Occipital lobe (tissue), 2 donors: Measurements from ENCODE around the gene NEDD8. TPM values are rescaled to one million over a fixed set of nuclear protein-coding genes. Genes with fewer than 3 reads are reported as not detected.

Source experiments
- DNase-seq: peaks from one replicate; lab custom pipeline; 2025; lab: John Stamatoyannopoulos, UW
- total RNA-seq: library from RNA; depleted of rRNA; stranded (reverse); fragments of >200 nt; gene quantifications from one replicate; pipeline ENCODE4 v1.2.3, GENCODE V29; 2014

The NEDD8 gene
- total RNA-seq, result 51.3 TPM

DNA sequence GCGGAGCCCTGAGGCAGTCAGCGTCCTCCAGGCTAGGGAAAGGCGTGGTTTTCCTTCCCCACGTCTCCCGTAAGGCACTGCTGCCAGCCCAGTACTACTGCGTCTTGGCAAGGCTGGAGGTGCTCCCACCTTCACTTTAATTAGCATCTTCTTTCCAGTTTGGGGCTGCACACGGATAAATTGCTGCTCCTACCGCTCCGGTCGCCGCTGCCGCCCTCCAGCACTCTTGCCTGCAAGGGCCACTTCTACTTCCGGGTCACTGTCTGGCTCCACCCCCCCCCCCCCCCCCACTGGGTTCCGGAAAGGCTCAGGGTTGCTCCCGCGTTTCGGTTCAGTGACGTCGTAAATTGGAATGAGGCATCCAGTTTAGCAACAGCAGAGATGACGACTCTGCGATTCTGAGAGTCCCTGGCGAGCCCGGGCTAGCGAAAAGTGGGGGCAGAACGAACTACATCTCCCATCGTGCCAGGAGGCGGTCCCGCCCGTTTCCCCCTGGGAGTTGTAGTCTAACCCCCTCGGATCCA, at the start of gene NEDD8:
TSS of gene NEDD8 (minus strand) at position 247 of the 524 bp plus-strand sequence. CDS start at position 147, 100 bp downstream.
- DNase-seq, result peak; percentile 97

DNA sequence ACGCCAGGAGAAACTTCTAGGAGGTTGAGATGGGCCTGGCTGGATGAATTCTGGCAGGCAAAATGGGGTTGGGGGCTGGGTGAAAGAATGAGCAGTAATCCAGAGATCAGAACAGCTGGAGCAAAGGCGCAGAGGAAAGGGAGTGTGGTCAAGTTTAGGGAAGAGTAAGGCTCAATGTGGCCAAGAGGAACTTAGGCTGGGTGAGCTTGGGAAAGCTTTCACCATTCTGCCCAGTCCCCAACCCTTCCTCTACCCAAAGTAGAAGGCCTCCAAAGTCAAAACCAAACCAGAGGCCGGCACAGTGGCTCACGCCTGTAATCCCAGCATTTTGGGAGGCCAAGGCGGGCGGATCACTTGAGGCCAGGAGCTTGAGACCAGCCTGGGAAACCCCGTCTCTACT, 49.5 kb upstream of the NEDD8 start:
- no peak for DNase-seq

DNA sequence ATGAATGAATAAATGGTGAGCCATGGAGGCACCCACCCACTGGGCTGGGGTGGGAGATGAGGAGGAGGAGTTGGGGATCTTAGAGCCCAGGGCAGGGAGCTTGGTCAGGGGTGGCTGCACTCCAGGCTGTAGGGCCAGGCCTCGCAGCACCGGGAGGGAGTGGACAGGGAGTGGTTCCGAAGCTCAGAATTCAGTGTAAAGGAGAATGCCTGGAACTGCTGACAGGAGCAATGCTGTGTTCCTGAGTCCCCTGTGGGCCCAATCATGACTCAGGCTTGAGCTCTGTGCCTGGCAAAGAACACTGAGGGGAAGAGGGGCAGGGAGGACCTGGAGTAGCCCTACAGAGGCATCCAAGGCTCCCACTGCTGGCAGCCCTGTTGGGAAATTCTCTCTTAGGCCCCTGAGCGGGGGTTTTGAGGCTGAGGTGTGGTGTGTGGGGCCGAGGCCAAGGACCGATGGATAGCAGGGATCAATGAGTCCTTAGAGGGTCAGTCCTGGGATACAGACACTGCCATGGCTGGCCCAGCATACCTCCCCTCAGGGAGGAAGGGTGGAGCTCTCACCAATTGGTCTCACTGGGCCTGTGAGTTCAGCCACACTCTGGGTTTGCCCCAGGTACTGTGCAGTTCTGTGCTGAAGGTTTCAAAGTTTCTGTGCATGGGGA, 48.8 kb upstream of the NEDD8 start:
- no peak for DNase-seq

DNA sequence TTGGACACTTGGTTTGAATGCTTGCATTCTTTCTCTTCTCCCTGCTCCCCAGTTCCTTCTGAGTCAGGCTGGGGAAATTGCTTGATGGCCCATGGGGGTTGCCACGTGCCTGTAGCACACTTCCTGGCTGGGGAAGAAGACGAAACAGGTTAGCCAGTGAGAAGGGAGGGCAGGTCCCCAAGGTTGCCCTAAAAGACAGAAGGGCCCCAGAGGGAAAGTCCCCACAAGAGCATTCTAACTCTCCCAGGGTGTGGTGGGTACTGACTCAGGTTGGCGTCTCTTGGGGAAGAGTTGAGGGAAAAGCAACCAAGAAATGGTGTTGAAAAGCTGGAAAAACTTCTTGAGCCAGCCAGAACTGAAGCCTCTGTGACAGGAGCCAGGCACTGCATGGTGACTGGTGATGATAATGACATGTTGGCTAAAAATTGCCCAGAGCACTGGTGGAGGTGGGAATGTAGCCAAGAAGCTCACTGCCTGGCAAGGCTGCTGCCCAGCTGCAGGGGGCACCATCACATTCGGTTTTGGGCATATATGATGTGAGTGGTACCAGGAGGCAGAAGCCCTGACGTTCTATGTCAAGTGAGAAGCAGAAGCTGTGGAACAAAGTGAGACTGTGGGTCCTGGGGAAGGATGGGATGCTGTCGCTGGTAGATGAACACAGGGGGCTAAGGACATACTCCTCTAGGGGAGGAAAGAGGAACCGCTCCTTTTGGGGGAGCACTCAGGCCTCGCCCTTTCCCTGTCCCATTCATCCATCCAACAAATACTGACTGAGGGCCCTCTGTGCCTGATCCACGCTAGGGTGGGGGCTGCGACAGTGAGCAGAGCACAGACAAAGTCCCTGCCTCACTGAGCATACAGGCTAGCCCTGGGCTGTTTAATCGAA, 47.4 kb upstream of the NEDD8 start:
- DNase-seq, result peak; percentile 10

DNA sequence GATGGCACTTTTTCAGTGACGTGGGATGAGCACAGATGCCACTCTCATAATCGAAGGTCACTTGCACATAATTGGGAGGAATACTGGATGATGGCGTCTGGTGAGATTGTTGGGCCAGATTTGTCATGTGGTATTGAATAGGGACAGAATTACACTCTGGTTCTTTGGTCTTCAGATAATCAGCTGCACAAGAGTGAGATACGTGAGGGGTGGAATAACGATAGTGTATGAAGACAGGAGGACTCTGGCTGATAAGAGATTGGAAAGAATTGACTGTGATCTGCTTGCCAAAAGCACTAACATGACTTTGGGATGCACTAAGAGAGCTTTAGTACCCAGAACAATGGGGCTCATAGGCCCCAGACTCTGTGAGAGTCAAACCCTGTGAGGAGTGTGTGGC, 46.3 kb upstream of the NEDD8 start:
- no peak for DNase-seq

DNA sequence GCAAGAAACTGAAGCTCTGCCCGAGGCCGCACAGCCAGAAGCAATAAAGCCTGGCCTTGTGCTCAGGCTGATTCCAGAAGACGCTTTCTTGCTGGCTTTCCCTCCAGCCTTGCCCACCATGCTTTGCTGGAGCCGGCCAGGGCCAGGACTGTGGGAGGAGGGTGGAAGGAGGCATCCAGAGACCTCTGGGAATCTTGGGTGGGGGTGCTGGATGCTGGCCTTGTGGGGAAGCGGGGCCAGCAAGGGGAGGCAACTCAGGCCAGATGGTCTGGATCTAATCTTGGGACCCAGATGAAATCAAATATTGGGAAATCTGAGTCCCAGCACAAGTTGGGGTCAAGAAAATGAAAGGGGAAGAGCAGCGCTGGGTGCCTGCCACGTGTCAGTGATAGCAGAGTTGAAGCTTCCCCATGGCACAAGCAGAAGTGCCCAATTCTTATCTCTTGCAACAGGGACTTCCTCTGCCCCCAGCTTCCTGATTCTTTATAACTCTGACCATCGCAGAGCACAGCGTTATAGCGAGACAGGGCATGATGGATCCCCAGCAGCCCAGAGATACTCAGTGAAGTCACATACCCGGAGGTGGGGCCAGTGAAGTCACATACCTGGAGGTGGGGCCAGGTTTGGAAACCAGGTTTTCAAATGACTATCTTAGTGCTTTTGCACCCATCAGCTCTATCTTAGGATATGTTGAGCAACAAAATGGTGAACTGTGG, 45.6 kb upstream of the NEDD8 start:
- DNase-seq, result no peak

DNA sequence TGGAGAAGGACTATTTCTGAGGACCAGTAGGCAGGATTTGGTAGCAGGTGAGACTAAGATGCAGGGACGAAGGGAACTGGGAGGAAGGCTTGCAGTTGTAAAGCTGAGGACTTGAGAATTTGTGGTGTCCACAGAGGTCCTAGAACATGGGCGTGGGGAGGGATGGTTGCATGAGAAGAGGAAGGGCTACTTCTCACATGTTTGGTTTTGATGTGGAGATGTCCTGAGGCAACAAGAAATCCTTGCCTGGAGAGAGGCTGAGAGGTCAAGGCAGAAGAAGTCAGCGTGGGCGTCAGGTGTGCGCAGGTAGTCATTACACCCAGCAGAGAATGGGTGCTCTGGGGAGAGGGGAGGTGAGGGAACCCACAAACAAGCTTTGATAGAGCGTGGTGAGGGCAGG, 44.9 kb upstream of the NEDD8 start:
- DNase-seq, result no peak

DNA sequence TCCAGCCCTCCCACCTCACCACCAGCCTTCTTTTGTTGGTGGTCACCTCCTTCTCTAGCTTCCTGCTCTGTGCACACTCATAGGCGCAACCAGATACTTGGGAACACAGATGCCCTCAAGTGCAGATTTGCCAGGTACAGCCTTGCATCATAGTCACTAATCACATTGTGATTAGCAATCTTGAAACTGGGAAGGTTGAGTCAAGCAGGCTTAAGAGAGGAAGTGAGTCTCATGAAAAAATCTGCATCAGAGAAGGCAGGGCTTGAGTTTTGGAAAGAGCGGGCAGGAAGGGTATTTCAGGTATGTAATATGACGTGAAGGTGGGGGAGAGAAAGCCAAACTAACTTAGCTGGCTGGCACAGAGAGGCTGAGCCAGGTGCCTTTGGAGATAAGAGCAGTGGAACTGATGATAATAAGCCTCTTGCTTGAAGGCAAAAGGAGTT, 42.0 kb upstream of the NEDD8 start:
- DNase-seq, result no peak

DNA sequence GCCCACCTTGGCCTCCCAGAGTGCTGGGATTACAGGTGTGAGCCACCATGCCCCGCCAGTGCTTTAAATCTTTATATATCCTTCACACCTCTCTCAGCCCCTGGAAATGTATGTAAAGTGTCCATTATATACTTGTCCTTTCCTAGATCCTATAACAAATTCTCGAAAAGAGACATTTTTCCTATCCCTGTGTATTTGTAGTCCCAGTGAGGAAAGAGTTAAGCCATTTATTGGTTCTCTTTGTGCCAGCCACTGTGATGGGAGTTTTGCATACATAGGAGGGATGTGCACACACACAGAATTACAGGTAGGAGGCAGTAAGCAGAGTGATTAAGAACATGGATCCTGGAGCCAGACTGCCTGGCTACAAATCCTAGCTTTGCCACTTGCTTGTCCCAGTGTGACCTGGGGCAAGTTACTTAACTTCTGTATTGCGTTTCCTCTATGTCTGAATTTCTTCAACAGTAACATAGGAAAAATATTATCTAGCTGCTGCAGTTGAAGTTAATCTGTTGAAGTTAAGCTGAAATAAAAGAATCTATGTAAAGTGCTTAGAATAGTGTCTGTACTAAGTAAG, 41.3 kb upstream of the NEDD8 start:
- no peak for DNase-seq

DNA sequence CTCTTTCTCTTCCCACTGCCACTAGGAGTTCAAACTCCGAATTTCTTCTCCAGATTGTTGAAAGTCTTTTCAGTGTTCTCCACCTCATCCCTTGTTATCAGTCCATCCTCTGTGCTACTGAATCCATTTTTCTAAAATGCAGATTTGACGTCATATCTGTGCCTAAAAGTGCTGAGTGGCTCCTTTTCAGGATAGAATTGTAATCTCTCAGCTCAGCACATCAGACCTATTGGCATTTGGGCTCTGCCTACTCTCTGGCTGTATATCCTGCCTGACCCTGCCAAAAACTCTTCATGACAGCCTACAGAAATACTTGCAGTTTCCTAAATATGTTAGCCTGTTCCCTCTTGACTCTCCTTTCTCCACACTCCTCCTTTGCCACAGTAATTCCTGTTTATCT, 40.3 kb upstream of the NEDD8 start:
- DNase-seq, result no peak

DNA sequence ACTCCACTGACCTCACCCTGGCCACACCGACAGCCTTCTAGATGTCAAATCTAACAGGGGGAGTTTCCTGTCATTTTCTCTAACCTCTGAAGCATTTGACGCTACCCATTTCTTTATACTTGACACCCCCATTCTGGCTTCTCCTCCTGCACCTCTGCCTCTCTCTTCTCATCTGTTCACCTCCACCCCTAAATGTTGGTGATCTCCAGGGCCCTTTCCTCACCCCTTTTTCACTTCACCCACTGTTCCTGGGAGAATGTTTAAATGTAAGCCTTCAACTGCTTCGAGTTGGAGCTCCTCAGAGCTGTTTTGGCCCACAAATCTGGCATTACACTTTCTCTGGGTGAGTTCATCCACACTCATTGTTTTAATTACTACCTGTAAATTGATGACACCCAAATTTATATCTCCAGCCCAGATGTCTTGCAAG, 39.7 kb upstream of the NEDD8 start:
- DNase-seq, result no peak

DNA sequence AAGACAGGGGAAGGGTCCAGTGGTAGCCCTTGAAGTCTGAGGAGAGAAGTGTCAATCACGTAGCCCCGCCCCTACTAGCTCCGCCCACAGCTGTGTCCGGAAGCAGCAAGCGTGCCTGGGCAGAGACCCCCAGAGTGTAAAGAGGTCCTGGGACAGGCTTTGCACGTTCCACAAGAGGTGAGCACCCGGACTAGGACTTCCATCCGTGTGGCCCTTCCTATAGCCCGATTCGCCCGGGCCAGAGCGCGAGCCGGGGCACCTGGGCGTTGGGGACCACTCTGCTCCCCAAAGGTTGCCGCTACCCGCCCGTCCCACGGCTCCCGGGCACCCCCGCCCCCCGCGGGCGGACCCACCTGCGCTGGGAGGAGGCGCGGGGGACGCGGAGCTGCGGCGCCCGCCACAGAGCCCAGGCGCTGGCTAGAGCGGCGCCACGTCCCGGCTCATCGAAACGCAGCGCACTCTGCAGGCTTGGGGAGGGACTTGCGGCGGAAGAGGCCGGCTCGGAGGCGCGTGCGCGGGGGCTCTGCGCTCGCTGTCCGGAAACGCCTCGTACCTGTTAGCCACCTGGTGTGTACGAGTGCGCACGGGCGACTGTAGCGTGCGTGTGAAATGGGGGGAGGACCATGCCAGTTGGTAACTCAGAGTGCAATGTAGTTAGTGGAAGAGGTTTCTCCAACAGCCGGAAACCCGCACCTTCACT, 39.1 kb upstream of the NEDD8 start, which contains the start of gene RABGGTA:
TSS of gene RABGGTA (minus strand) at position 464 of the 700 bp plus-strand sequence. CDS start 482 bp downstream, outside the sequence.
- peak; percentile 76 for DNase-seq

DNA sequence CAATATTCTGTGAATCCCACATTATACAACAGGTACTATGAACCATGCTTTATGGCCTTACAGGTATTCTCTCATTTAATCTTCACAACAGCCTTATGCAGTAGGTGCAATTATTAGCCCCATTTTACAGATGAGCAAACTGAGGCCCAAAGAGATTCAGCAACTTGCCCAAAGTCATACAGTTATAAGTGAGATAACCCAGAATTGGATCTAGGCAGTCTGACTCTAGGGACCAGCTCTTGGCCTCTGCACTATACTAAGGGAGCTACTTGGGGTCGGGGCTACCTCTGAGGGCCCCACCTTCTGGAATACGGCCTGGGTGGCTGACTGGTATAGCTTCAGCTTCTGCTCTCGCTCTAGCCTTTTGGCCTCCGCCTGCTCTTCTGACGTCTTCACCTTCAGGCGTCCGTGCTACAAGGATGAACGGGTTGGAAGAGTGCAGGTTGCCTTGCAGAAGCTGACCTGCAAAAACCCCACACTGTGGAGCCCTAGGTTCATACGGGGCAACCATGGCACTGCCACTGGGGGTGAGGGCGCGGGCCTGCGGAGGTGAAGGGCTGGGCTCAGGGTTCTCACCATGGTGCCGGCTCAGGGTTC, 38.5 kb upstream of the NEDD8 start:
- no peak for DNase-seq

DNA sequence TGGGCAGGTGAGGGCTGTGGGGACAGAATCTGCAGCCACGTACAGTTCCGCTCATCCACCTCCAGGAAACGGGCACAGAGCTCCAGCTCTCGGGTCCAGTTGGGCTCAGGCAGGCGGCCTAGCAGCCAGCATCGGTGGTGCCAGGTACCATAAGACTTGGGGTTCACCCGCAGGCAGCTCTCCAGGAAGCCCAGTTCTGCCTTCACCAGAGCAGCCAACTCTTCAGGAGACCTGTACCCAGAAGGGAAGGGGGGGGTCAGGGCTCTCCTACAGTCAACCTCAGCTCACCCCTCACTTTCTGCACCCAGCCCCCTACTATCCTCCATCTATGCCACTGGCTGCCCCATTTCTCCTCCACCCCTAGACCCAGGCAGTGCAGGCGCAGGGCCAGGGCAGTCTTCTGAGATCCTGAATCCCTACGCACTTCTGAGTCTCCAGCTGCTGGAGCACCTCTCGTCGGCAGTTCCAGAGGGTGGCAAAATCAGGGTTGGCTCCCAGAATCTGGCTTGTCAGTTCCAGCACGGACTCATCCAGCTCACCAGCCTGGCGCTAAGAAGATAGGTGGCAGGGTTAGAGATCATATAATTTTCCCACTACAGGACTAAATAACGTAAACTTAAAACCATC, 37.9 kb upstream of the NEDD8 start:
- no peak for DNase-seq

DNA sequence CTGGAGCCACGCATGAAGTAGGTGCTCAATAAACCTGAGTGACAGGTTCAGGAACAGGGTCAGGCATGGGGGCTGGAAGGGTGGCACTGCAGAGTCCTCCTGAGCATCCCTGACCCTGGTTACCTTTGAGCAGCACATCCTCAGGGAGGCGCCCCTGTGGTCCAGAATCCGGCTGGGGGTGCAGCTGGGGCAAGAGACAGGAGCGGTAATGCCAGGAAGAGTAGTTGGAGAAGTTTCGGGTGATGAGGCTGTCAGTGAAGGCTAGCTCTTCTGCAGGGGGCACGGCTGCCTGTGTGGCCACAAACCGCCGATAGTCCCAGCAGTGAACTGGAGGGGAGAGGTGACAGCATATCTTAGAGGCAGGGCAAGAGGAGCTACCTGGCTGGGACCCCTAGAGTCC, 37.2 kb upstream of the NEDD8 start:
- no peak for DNase-seq

DNA sequence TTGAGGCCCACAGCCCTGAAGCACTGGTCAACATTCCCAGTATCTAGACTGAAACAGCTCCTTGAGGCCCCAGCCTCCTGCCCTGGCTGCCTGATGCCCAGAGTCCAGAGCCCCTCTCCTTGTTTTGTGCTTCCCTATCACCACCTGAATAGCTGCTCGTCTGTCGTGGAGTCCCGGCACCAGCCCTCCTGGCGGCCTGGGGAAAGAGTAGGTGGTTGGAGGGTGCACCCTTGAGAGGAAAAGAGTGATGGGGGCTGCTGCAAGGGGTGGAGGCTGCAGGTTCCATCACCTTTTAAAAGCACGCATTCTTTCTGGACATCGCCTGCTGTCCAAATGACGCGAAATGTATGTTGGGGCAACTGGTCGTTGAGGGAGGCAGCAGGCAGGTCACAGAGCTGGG, 36.1 kb upstream of the NEDD8 start:
- DNase-seq, result no peak

DNA sequence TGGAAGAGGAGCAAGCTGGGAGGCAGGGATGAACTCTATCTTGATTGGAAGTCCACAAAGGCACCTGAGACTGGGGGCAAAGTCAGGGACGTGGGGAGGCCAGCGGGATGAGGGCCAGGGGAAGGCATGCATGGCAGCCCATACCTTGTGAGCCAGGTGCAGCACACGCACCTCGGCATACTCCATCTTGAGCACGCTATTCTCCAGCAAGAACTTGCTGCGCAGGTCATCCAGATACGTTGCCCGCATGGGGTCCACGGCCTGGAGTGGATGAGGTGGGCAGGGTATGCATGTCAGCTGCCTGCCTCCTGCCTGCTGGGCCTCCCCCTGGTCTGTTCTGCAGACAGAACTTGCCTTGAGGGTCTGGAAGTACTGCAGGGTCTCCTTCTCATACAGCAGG, 35.3 kb upstream of the NEDD8 start:
- DNase-seq, result no peak

DNA sequence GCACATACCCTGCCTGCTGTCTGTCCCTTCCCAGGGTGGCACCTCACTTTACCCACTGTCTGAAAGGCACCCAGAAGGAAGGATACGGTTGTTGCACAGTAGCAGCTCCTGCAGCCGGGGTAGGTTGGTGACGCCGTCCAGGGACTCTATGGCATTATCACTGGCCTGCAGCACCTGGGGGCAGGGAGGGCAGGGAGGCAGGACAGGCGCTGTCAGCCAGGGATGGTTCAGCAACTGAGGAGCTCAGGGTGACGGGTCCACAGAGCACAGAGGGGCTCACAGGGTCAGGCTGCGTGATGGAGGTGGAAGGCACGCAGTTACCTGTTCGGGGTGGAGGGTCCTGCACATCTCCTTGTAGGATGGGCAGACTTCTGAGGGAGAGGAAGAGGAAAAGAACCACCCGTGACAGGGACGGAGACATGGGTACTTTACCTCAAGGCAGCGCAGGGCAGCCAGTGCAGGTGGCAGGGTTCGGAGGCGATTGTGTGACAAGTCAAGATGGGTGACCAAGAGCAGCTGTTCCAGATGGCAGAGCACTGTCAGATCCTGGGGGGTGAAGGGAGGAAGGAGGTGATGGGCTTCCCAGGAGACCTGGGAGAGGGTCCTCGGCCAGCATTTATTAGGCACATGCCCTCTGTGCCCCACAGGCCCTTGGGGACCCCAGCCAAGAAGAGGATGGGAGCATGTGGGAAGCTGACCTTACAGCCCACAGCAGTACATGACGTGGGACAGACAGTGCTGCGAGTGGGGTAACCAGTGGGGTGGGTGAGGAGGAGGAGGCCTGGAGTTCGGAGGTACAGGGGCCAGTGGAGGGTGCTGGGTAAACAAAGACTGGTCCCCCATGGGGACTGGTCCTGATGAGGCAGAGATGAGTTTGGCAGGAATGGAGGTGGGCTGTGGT, 34.4 kb upstream of the NEDD8 start:
- DNase-seq, result no peak

DNA sequence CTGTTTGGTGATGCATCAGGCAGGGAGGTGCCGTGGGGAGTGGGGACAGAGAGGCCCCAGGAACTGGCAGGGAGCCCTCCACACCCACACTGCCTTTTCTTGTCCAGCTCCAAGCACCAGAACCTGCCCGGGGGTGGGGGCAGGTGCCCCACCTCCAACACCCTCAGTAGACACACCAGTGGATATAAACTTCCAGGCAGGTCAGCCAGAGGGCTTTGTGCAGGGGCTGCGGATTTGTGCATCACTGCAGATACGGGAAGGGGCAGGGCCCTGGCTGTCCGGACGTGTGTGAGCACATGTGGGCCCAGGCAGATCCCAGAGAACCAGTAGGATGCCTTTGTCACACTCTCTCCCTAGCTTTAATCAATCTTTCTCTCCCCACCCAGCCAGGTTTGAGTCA, 32.1 kb upstream of the NEDD8 start:
- no peak for DNase-seq
